Adrenal gland (tissue), 5 donors: Measurements from ENCODE around the gene SCG5.

Source experiments
- CTCF ChIP-seq, 6 experiments: fragments of 450-650 bp in 4 of 6; fragments of 200-600 bp in 2 of 6; sonication (generic) in 1 of 6; IDR thresholded peaks; 1 replicate in 5 of 6; 2 replicates in 1 of 6; pipeline versions ENCODE4 v1.5.1 to v1.8.0; 2016 to 2021; ENCODE audit warnings: antibody characterized with exemption in 6 of 6, mild to moderate bottlenecking in 2 of 6, moderate library complexity in 1 of 6
- POLR2A ChIP-seq, 2 donors: fragments of 450-650 bp; IDR thresholded peaks; one replicate each; pipeline ENCODE4 v1.6.1; 2017; ENCODE audit warnings: antibody characterized with exemption in 2 of 2, mild to moderate bottlenecking in 2 of 2, moderate library complexity in 1 of 2
- donor health status: DM: no; HTN: no; CAD: no.

GRCh38 chr15:32694222-32694983, 52.9 kb downstream of the SCG5 start:
- TF ChIP-seq CTCF (IDR thresholded peaks at IDR 0.05): no peak
- TF ChIP-seq POLR2A (IDR thresholded peaks at IDR 0.05): no peak
